ENCODE data around the gene CSF1. TPM values are rescaled to one million over a fixed set of nuclear protein-coding genes. Genes with fewer than 3 reads are reported as not detected.

Gene CSF1
- total and polyA plus RNA-seq, 10 donors = 5.8 to 207 (median 78.1) TPM

- no peaks in the 10 kb centered on the region for H3K27me3 ChIP-seq (replicated peaks in 1 of 7)
- WGBS, 5 donors = 81 to 93% (median 89%) methylated on average over 12 of the region's 12 CpGs
- no peak for DNase-seq
- TF ChIP-seq POLR2A (IDR thresholded peaks at IDR 0.05) (no peak), POLR2AphosphoS5 (IDR thresholded peaks at IDR 0.05) (no peak)
- TF ChIP-seq, protein P1, sequence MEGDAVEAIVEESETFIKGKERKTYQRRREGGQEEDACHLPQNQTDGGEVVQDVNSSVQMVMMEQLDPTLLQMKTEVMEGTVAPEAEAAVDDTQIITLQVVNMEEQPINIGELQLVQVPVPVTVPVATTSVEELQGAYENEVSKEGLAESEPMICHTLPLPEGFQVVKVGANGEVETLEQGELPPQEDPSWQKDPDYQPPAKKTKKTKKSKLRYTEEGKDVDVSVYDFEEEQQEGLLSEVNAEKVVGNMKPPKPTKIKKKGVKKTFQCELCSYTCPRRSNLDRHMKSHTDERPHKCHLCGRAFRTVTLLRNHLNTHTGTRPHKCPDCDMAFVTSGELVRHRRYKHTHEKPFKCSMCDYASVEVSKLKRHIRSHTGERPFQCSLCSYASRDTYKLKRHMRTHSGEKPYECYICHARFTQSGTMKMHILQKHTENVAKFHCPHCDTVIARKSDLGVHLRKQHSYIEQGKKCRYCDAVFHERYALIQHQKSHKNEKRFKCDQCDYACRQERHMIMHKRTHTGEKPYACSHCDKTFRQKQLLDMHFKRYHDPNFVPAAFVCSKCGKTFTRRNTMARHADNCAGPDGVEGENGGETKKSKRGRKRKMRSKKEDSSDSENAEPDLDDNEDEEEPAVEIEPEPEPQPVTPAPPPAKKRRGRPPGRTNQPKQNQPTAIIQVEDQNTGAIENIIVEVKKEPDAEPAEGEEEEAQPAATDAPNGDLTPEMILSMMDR (IDR thresholded peaks at IDR 0.05 in 8 of 11, conservative IDR thresholded peaks at IDR 0.05 in 3 of 11) = no peak
- peak overlapping the region in 6 of 8 donors; percentile 20 to 85 (median 62) for H3K27ac ChIP-seq
- H3K4me3 ChIP-seq = no peak overlapping the region
- H3K4me1 ChIP-seq = peaks cover 2 to 87% (median 38%) of the 10 kb centered on the region in 6 donors
- no peaks in the 10 kb centered on the region for H3K9me3 ChIP-seq
- H3K36me3 ChIP-seq = peaks cover 0 to 100% (median 84%) of the 10 kb centered on the region in 6 donors
- intact Hi-C loops (cut with DNase I; ENCODE audit: low total_unique reads) = no loop called here
These were observed 13.3 kb downstream of the CSF1 start for GRCh38 chr1:109923946-109924275.

DNA sequence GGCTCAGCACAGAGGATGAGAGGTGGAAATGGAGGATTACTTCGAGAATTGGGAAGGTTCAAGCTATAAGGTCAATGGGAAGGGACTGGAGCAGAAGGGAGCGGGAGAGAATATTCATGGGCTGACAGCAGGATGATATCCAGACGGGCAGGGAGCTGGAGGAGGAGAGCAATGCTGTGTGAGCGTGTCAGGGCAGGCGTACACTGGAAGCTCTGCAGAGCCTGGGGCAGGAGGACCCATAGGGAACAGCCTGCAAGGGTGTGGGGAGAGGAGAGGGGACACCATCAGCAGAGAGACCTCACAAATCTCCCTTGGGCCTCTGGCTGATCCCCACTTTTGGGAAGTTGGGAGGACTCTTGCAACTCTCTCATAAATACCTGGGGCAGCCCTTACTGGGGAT lies 13.7 kb downstream of the CSF1 start:
- Histone ChIP-seq H3K4me1 (peaks cover 2 to 88% (median 40%) of the 10 kb centered on the region in 6 donors), H3K4me3 (no peak overlapping the region), H3K9me3 (no peaks in the 10 kb centered on the region), H3K27ac (peak overlapping the region in 5 of 8 donors; percentile 4 to 85 (median 69)), H3K36me3 (peaks cover 0 to 100% (median 84%) of the 10 kb centered on the region in 6 donors), H3K27me3 (replicated peaks in 1 of 7) (no peaks in the 10 kb centered on the region)
- intact Hi-C loops (cut with DNase I; ENCODE audit: low total_unique reads) = no loop called here
- 74 to 84% (median 80%) methylated on average over 5 of the region's 5 CpGs for WGBS, 5 donors
- TF ChIP-seq POLR2A (IDR thresholded peaks at IDR 0.05) (no peak), POLR2AphosphoS5 (IDR thresholded peaks at IDR 0.05) (peak in 1 of 3 donors; percentile 39)
- TF ChIP-seq, protein P1 (IDR thresholded peaks at IDR 0.05 in 8 of 11, conservative IDR thresholded peaks at IDR 0.05 in 3 of 11) = no peak
- no peak for DNase-seq

GRCh38 chr1:109925159-109925990 lies 14.7 kb downstream of the CSF1 start:
- Histone ChIP-seq H3K27me3 (replicated peaks in 1 of 7) (no peaks in the 10 kb centered on the region), H3K27ac (peak overlapping the region in 5 of 8 donors; percentile 65 to 85 (median 73)), H3K9me3 (no peaks in the 10 kb centered on the region), H3K4me3 (no peak overlapping the region), H3K36me3 (peaks cover 0 to 100% (median 81%) of the 10 kb centered on the region in 6 donors), H3K4me1 (peaks cover 0 to 93% (median 48%) of the 10 kb centered on the region in 6 donors)
- DNase-seq = no peak
- TF ChIP-seq, protein P1 (IDR thresholded peaks at IDR 0.05 in 8 of 11, conservative IDR thresholded peaks at IDR 0.05 in 3 of 11) = no peak
- TF ChIP-seq POLR2AphosphoS5 (IDR thresholded peaks at IDR 0.05) = peak; percentile 62 to 74 (median 73)
- WGBS, 5 donors = 79 to 88% (median 83%) methylated on average over 8 of the region's 8 CpGs
- intact Hi-C loops (cut with DNase I; ENCODE audit: low total_unique reads) = no loop called here

GRCh38 chr1:109926662-109927300 lies 16.1 kb downstream of the CSF1 start:
- Histone ChIP-seq H3K4me3 (no peak overlapping the region), H3K9me3 (no peaks in the 10 kb centered on the region), H3K4me1 (peaks cover 4 to 95% (median 51%) of the 10 kb centered on the region in 6 donors), H3K27me3 (replicated peaks in 1 of 7) (no peaks in the 10 kb centered on the region), H3K27ac (peak overlapping the region in 7 of 8 donors; percentile 38 to 85 (median 69)), H3K36me3 (peaks cover 0 to 92% (median 68%) of the 10 kb centered on the region in 6 donors)
- intact Hi-C loops (cut with DNase I; ENCODE audit: low total_unique reads) = no loop called here
- 72 to 88% (median 84%) methylated on average over 2 of the region's 2 CpGs for WGBS, 5 donors
- DNase-seq = no peak
- no peak for TF ChIP-seq POLR2AphosphoS5 (IDR thresholded peaks at IDR 0.05)
- TF ChIP-seq, protein P1 (IDR thresholded peaks at IDR 0.05 in 8 of 11, conservative IDR thresholded peaks at IDR 0.05 in 3 of 11) = no peak
